ENCODE data around the gene CCDC73.

- TF ChIP-seq, protein P1, sequence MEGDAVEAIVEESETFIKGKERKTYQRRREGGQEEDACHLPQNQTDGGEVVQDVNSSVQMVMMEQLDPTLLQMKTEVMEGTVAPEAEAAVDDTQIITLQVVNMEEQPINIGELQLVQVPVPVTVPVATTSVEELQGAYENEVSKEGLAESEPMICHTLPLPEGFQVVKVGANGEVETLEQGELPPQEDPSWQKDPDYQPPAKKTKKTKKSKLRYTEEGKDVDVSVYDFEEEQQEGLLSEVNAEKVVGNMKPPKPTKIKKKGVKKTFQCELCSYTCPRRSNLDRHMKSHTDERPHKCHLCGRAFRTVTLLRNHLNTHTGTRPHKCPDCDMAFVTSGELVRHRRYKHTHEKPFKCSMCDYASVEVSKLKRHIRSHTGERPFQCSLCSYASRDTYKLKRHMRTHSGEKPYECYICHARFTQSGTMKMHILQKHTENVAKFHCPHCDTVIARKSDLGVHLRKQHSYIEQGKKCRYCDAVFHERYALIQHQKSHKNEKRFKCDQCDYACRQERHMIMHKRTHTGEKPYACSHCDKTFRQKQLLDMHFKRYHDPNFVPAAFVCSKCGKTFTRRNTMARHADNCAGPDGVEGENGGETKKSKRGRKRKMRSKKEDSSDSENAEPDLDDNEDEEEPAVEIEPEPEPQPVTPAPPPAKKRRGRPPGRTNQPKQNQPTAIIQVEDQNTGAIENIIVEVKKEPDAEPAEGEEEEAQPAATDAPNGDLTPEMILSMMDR (IDR thresholded peaks at IDR 0.05; ENCODE audit: low read depth, low read length, missing input control) = no peak
- TF ChIP-seq RAD21 (IDR thresholded peaks at IDR 0.05) = peak in 1 of 2 donors; percentile 20
- TF ChIP-seq, protein P2, sequence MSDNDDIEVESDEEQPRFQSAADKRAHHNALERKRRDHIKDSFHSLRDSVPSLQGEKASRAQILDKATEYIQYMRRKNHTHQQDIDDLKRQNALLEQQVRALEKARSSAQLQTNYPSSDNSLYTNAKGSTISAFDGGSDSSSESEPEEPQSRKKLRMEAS (IDR thresholded peaks at IDR 0.05) = no peak
- TF ChIP-seq ATF3 (IDR thresholded peaks at IDR 0.05) = no peak
- TF ChIP-seq TAF1 (conservative IDR thresholded peaks at IDR 0.05) = peak; percentile 88
- TF ChIP-seq GABPA (IDR thresholded peaks at IDR 0.05 in 1 of 2, conservative IDR thresholded peaks at IDR 0.05 in 1 of 2) = no peak
- peak; percentile 26 to 30 for TF ChIP-seq RXRA (IDR thresholded peaks at IDR 0.05)
- no peak for TF ChIP-seq YY1 (IDR thresholded peaks at IDR 0.05)
Observed at GRCh38 chr11:32829157-32829679, 34.8 kb upstream of the CCDC73 start.
